Erythroblast (primary cell): Measurements from ENCODE around the gene TBX18.

Source experiments
- DNase-seq, 2 experiments: peaks; one replicate each; lab custom pipeline; 2025; lab: John Stamatoyannopoulos, UW
- GATA1 ChIP-seq: IDR thresholded peaks from 2 replicates; pipeline ENCODE4 v1.6.1; 2011; ENCODE audit warnings: low read depth, mild to moderate bottlenecking, control low read depth, low read length, moderate library complexity
- POLR2A ChIP-seq: IDR thresholded peaks from 2 replicates; pipeline ENCODE4 v1.6.1; 2011; ENCODE audit warnings: mild to moderate bottlenecking, low read length

Gene TBX18

DNA sequence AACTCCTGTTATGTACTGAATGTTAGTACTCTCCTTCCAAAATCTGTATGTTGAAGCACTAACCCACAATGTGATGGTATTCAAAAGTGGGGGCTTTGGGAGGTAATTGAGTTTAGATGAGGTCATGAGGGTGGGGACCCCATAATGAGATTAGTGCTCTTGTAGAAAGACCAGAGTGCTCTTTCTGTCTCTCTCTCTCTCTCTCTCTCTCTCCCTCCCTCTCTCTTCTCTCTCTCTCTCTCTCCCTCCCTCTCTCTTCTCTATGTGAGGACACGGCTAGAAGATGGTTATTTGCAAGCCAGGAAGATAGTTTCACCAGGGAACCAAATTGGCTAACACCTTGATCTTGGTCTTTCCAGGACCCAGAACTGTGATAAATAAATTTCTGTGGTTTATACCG lies 107.4 kb downstream of the TBX18 start:
- TF ChIP-seq GATA1: no peak
- no peak for TF ChIP-seq POLR2A
- no peak for DNase-seq

DNA sequence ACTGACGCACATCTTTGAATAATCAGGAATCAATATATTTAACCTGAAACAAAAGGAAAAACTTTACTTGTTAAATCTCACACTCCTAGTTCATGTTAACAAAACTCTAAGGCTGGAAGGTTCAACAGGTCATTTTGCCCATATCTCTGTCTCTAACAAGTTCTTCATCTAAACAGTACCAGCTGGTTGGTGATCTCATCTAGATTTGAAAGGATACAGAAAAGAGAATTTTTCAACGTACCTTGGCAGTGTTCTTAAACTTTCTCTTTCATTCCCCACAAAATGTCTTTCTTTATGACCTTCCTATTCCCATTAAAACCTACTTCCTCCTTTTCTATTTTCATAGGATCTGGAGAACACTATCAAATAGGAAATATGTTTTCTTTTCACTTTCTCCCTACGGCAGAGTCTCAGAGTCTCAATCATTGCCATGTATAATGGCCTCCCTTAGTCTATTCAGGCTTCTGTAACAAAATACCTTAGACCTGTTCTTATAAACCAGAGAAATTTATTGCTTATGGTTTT lies 111.3 kb downstream of the TBX18 start:
- TF ChIP-seq POLR2A (no peak), GATA1 (no peak)
- no peak for DNase-seq

DNA sequence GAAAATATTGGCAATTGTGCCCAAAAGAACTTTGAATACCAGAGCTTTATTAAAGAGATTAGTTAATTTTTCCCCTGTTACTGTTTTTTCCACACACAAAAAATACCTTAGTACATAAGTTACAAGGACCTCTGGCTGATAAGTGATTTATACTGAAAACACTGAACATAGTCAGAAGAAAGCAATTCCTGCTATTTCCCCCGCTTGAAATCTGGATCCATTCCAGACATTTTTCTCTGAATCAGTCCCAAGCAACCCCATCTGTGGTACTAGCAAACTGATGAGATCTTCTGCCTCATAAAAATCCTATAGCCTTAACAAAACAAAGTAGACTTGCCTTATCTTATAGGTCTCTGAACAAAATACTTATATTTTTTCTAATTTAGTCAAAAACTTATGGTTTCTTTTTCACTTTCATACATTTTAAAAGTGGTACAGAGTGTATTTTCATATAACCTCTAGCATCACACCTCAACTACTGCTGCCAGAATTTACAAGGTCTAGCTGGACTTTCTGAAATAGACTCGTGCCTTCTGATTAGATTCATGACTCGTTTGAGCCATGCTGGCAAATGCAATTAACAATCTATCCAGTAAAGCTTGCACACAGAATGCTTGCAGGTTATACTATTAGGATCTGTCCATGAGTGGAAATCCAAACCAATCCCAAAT lies 111.9 kb downstream of the TBX18 start:
- TF ChIP-seq POLR2A (no peak), GATA1 (no peak)
- no peak for DNase-seq

DNA sequence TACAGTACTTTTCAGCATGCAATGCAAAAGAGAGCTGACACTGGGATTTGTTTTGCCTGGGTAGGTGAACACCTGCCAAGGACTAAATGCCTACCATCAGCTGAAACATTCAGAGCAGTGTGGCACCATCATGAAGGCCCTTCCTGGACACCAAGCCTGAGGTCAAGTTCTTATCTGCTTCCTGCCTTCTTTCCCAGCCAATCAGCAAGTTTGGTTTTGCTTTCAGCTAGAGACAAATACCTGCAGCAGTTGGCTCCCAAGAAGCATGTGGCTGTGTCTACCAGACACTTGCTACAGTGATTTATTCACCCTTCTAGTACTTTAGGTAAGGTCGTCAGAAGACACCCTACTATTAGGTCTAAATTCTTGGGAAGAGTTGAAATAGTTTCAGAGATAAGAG lies 112.8 kb downstream of the TBX18 start:
- DNase-seq: no peak
- no peak for TF ChIP-seq GATA1
- TF ChIP-seq POLR2A: no peak

DNA sequence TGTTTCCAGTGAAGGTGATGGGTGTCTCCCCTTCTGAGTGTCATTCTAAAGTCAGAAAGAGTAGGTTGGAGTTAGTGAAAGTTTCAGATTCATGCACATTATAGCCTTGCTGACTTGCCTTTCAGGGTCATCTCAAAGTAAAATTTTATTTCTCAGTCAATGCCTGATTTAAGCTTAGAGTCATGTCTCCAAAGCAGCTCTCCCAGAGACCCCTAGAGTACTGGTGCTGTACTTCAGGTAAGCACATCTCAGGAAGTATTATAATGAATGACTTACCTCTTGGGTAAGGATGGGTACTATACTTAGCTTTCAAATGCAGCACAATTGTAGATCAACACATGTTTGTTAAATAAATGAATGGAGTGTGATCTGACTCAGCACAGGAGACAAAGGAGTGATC lies 116.0 kb downstream of the TBX18 start:
- TF ChIP-seq POLR2A (no peak), GATA1 (no peak)
- no peak for DNase-seq

DNA sequence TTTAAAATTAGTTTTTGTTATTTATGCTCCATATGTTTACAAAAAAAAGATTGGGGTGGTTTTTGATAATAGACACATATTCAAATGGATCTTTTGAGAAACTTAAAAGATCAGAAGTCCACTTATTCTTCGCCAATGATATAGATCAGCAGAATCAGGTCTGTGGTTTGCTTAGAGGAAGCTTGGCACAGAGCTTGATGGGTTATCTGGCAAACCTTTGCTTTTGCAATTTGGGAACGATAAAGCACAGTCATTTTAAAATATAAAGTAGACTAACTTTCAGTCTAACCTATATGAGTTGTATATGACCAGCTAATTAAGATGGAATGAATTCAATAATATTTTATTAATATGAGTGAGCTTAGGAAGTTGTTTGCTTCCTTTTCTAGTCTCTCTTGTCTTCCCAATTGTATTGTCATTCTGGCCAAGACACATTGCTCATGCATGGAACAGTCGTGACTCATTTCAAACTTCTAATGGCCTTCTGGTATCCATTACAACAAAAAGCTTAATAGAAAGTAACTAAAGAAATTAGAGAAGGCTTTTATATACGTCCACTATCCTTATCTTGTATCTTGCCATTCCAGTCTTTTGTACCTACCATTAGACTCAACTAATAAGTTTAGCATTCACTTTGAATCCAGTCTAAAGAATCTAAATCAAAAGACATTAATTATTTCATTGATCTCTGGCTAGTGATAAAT lies 118.7 kb downstream of the TBX18 start:
- DNase-seq: no peak

DNA sequence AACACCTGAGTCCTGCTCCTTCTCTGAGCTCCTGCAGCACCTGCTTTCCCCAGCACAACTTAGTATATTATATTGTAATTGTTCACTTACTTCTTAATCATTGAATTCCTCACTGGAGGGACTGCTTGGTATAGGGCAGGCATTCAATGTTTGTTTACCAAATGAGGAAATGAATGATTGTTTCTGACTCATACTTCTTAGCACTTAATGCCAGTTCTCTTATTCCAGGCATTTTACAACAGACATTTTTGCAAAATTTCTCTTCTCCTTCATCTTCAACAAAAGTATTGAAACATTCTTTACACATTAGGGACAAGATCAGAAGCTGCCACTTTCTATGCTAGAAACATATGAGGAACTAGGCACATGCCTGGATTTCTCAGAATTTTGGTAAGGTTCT lies 119.4 kb downstream of the TBX18 start:
- no peak for TF ChIP-seq GATA1
- TF ChIP-seq POLR2A: no peak
- DNase-seq: no peak

More for the DNA sequence above, 118.7 kb downstream of the TBX18 start:
- TF ChIP-seq POLR2A (no peak), GATA1 (no peak)

DNA sequence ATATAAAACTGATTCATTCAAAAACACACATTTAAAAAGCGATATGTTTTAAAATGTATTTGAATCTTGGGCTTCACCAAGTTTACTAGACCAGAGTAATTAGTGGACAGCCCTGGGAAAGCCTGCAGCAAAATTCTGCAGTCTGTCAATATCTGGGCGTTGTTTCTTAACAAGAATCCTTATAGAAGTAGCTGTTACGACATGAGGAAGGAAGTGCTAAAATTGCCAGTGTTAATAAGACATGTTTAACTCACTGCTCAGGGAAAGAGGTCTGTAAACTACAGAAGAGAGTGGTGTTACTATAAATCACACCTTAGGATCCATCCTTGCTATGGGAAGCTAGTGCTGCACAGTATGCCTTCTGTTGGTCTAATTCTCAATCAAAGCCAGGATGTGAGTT lies 120.6 kb downstream of the TBX18 start:
- DNase-seq: no peak
- TF ChIP-seq POLR2A (no peak), GATA1 (no peak)

DNA sequence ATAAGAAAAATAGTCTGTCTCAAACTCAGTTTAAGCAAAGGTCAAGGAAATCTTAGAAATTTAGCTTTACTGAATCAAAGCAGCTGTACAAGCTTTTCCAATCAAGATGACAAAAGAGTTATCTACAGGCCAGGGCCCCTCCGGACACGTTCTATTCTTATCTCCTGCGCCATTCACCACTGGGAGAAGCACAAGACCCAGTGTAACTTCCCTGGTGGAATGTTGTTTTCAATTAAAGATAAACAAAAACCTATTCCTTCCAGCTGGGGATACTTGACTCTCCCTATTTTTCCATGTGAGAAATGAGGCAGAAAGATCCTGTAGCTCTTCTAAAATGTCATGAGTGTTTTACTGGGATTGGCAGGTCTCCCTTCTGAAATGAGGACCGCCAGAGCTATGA lies 123.3 kb downstream of the TBX18 start:
- TF ChIP-seq GATA1 (no peak), POLR2A (no peak)
- no peak for DNase-seq

DNA sequence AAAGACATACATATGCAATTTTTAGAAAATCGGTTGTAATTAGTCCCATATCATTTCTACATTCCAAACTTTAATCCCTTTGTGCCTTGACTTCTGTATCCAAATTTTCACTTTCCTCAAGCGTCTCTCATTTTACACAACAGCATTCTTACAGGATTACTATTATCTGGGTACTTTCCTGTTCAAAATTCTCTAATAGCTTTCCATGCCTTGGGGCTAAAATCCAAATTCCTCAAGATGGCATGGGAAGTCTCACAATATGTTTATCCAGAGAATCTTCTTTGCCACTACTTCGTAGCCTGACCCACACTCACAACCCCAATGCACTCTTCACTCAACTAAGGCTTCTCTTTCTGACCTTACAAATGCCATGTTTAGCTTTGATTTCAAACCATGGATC lies 125.0 kb downstream of the TBX18 start:
- TF ChIP-seq POLR2A (no peak), GATA1 (no peak)
- DNase-seq: no peak

DNA sequence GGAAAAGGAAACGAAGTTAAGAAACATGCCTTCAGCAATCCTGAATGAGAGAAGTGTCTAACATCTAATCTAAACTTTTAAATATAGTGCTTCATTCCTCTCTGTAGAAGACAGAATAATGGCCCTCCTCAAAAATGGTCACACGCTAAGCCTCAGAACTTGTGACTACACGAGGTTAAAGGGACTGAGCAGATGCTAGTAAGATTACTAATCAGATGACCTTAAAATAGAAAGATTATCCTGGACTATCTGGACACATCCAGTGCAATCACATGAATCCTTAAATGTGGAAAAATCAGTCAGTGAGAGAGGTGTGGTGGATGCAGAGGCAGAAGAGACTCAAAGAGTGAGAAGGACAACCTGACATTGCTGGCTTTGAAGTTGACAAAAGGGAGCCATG lies 126.1 kb downstream of the TBX18 start:
- DNase-seq: no peak
- TF ChIP-seq GATA1 (no peak), POLR2A (no peak)
